Kidney (tissue), 14 donors: Measurements from ENCODE around the gene SP4. TPM values are rescaled to one million over a fixed set of nuclear protein-coding genes. Genes with fewer than 3 reads are reported as not detected.

ENCODE experiments used
- DNase-seq, 5 donors: peaks; one replicate each; pipeline ENCODE4 v3.0.0-alpha.2; 2013 to 2020
- FAIRE-seq: peaks from 2 replicates; lab custom pipeline; 2012; peaks lifted over from hg19 to GRCh38; lab: Jason Lieb, UNC
- H3K27ac ChIP-seq, 2 donors: one replicate each; pipeline ENCODE4 v1.7.0; 2013; ENCODE audit warnings: low read depth in 2 of 2, low read length in 2 of 2, inconsistent platforms in 1 of 2
- H3K27me3 ChIP-seq: one replicate; pipeline ENCODE4 v1.7.1; 2013; ENCODE audit warnings: low read length, inconsistent platforms; ENCODE audit not compliant: control insufficient read depth, insufficient read depth
- H3K36me3 ChIP-seq, 3 donors: one replicate each; pipeline versions ENCODE4 v1.7.0 to v1.7.1; 2013; ENCODE audit warnings: low read length in 3 of 3, control low read depth in 1 of 3, inconsistent platforms in 1 of 3; ENCODE audit not compliant: insufficient read depth in 3 of 3, control insufficient read depth in 2 of 3
- H3K4me1 ChIP-seq, 3 donors: one replicate each; pipeline versions ENCODE4 v1.7.0 to v1.7.1; 2013; ENCODE audit warnings: low read length in 3 of 3, inconsistent platforms in 1 of 3, low read depth in 1 of 3; ENCODE audit not compliant: control insufficient read depth in 2 of 3, insufficient read depth in 2 of 3
- H3K4me3 ChIP-seq, 3 donors: one replicate each; pipeline versions ENCODE4 v1.7.0 to v1.8.1; 2013; ENCODE audit warnings: low read length in 3 of 3, control low read depth in 1 of 3, inconsistent platforms in 1 of 3
- H3K9ac ChIP-seq, 3 donors: one replicate each; pipeline versions ENCODE4 v1.7.0 to v1.7.1; 2013; ENCODE audit warnings: low read length in 3 of 3, control low read depth in 1 of 3, inconsistent platforms in 1 of 3
- H3K9me3 ChIP-seq, 3 donors: one replicate each; pipeline versions ENCODE4 v1.7.0 to v1.7.1; 2013; ENCODE audit warnings: low read length in 3 of 3, control low read depth in 1 of 3, inconsistent platforms in 1 of 3; ENCODE audit not compliant: control insufficient read depth in 2 of 3, insufficient read depth in 1 of 3
- intact Hi-C: fragments of 100-400 bp; cut with DNase I; formaldehyde crosslinking; loops from one replicate; pipeline ENCODE4 v1.11.1; 2022
- polyA plus RNA-seq: library from polyadenylated mRNA; stranded (reverse); fragments of 350-450 nt; fragmentation: Illumina TruSeq; extraction: RNeasy Lipid Tissue Mini Kit (QIAGEN cat#74804); gene quantifications from one replicate; pipeline ENCODE4 v1.2.3, GENCODE V29; 2014; ENCODE audit warnings: low read depth, low replicate concordance; ENCODE audit not compliant: insufficient read depth
- total RNA-seq: library from RNA; stranded (reverse); fragmentation: NEBNext Ultra II Directional; extraction: Animal tissue kit (Norgen Biotek cat#: 25700); gene quantifications from one replicate; pipeline ENCODE4 v1.2.1, GENCODE V29; 2021
- TF ChIP-seq, protein P1 (sequence below): IDR thresholded peaks from 3 replicates; pipeline ENCODE4 v1.5.1; 2012; ENCODE audit warnings: mild to moderate bottlenecking, moderate library complexity, borderline replicate concordance; ENCODE audit not compliant: insufficient read depth; ENCODE audit errors: extremely low read depth
- donor health status: control.
- donor health status: control.
- donor health status: control.
- donor health status: control.
- donor health status: control.
- donor health status: DM: yes; HTN: yes; CAD: no.
- donor health status: Normal renal cell carcinoma (clear cell type).

The SP4 gene
- total and polyA plus RNA-seq, 2 donors from 2014 or later, result 1.2 to 11.2 TPM

DNA sequence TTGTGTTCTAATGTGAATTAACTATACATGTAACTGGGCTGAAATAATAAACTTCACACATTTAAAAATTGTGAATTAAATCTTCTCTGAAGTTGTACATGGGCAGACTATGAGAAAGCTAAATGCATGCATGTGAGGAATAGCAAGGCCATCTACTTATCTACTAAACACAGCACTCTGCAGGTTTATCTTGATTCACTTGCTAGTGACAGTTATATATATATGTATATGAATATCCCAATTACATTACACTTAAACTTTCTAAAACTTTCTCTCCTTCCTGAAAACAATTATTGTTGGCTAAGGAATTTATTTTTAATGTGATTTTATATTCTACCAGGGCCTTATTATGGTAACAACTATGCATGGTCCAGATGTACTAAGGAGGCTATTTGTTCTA is 5.1 kb upstream of the SP4 start:
- peaks cover 0 to 5% (median 3%) of the 10 kb centered on the region in 3 donors for H3K4me1 ChIP-seq
- no peaks in the 10 kb centered on the region for H3K36me3 ChIP-seq
- H3K27ac ChIP-seq, result no peak overlapping the region
- no peaks in the 10 kb centered on the region for H3K27me3 ChIP-seq
- no peak overlapping the region for H3K9ac ChIP-seq
- no peak overlapping the region for H3K4me3 ChIP-seq
- TF ChIP-seq, protein P1, sequence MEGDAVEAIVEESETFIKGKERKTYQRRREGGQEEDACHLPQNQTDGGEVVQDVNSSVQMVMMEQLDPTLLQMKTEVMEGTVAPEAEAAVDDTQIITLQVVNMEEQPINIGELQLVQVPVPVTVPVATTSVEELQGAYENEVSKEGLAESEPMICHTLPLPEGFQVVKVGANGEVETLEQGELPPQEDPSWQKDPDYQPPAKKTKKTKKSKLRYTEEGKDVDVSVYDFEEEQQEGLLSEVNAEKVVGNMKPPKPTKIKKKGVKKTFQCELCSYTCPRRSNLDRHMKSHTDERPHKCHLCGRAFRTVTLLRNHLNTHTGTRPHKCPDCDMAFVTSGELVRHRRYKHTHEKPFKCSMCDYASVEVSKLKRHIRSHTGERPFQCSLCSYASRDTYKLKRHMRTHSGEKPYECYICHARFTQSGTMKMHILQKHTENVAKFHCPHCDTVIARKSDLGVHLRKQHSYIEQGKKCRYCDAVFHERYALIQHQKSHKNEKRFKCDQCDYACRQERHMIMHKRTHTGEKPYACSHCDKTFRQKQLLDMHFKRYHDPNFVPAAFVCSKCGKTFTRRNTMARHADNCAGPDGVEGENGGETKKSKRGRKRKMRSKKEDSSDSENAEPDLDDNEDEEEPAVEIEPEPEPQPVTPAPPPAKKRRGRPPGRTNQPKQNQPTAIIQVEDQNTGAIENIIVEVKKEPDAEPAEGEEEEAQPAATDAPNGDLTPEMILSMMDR, result no peak
- no peaks in the 10 kb centered on the region for H3K9me3 ChIP-seq
- no peak for FAIRE-seq
- DNase-seq, result no peak
- intact Hi-C loops, result no loop called here

DNA sequence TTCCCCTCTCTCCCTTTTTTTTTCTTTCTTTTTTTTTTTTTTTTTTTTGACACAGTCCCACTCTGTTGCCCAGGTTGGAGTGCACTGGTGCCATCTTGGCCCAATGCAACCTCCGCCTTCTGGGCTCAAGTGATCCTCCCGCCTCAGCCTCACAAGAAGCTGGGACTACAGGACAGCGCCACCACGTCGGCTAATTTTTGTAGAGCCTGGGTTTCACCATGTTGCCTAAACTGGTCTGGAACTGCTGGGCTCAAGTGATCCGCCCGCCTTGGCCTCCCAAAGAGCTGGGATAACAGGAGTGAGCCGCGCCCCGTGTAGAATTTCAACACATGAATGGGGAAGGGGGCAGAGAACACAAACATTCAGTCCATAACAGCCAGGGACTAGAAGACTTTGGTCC is 2.6 kb upstream of the SP4 start:
- Histone ChIP-seq H3K36me3 (no peaks in the 10 kb centered on the region), H3K4me3 (no peak overlapping the region), H3K9me3 (no peaks in the 10 kb centered on the region), H3K9ac (no peak overlapping the region), H3K4me1 (peaks cover 0 to 10% (median 3%) of the 10 kb centered on the region in 3 donors), H3K27ac (no peak overlapping the region), H3K27me3 (no peaks in the 10 kb centered on the region)
- DNase-seq, result peak in 1 of 5 donors; percentile 42
- intact Hi-C loops, result no loop called here
- FAIRE-seq, result no peak
- TF ChIP-seq, protein P1, result no peak

DNA sequence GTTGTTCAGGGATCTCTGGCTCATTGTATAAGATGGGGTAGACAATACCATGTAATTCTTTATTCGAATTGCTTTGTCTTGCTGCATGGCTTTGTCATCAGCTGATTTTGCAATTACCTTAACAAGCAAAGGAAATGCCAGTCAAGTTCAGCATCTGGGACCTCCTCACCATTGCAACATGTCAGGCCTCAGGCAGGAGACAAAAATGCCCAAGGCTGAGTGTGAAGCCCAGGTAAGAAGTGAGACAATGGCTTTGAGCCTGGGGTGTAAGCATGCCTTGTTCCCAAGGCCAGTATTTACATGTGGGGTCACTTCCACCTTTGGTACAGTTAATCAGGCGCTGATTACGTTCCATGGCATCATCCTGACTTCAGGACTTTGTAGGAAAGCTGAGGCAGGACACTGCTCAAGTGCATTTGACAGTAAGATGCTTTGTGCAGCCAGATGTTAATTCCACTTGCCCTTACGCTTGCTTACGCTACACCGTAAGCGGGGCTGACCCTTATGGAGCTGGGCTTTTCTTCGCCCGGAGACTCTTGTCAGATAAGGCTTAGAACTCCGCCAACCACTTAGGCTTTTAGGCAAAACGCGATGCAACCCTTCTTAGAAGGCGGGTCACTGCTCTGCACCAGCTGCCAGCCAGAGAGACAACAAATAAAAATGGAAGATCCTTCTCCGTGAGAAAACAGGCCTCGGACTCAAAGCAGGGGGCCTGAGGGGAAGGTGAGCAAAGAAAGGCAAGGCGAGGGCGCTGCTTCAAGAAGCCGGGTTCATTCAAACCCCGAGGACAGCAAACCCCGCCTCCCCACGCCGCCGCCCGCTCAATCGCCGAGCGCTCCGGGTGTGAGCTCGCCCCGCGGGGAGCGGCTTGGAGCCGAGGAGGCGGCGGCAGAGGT is 1.3 kb upstream of the SP4 start:
- peaks cover 0 to 10% (median 3%) of the 10 kb centered on the region in 3 donors for H3K4me1 ChIP-seq
- intact Hi-C loops, result no loop called here
- H3K27me3 ChIP-seq, result no peaks in the 10 kb centered on the region
- FAIRE-seq (no peak), DNase-seq (no peak)
- H3K9ac ChIP-seq, result peak overlapping the region in 2 of 3 donors; percentile 54 to 55
- H3K36me3 ChIP-seq, result no peaks in the 10 kb centered on the region
- peak overlapping the region; percentile 56 to 95 (median 83) for H3K4me3 ChIP-seq
- TF ChIP-seq, protein P1, result no peak
- no peak overlapping the region for H3K27ac ChIP-seq
- no peaks in the 10 kb centered on the region for H3K9me3 ChIP-seq
